HepG2 (cell line): ENCODE measurements around the gene TMEM258. TPM values are rescaled to one million over a fixed set of nuclear protein-coding genes. Genes with fewer than 3 reads are reported as not detected.

Experiments
- ARID2 ChIP-seq: sonication (generic); formaldehyde crosslinking; IDR thresholded peaks from 2 replicates; pipeline ENCODE4 v1.8.1; 2022; ENCODE audit warnings: mild to moderate bottlenecking, missing genetic modification reagents, borderline replicate concordance
- BHLHE40 ChIP-seq: IDR thresholded peaks from 2 replicates; pipeline ENCODE4 v1.6.1; 2011; ENCODE audit warnings: low read length, improper control_type of control experiment
- CCAR2 ChIP-seq: fragments of 200-400 bp; formaldehyde crosslinking; optimal IDR thresholded peaks from 2 replicates; pipeline ENCODE3; 2018; ENCODE audit warnings: low read depth, mild to moderate bottlenecking, low read length, moderate library complexity
- ETV6 ChIP-seq: sonication (generic); formaldehyde crosslinking; conservative IDR thresholded peaks from 2 replicates; pipeline ENCODE4 v1.4.0; 2020; ENCODE audit warnings: missing genetic modification reagents
- HOXA3 ChIP-seq: sonication (generic); formaldehyde crosslinking; IDR thresholded peaks from 2 replicates; pipeline ENCODE4 v1.5.0; 2020; ENCODE audit warnings: missing genetic modification reagents
- MEIS2 ChIP-seq: sonication (generic); formaldehyde crosslinking; IDR thresholded peaks from 2 replicates; pipeline ENCODE4 v1.9.0; 2021; ENCODE audit warnings: mild to moderate bottlenecking, missing genetic modification reagents
- NFIC ChIP-seq: IDR thresholded peaks from 2 replicates; pipeline ENCODE4 v1.6.1; 2012; ENCODE audit warnings: mild to moderate bottlenecking, low read length, inconsistent platforms
- XRCC5 ChIP-seq: fragments of 200-400 bp; formaldehyde crosslinking; optimal IDR thresholded peaks from 2 replicates; pipeline ENCODE3; 2017; ENCODE audit warnings: mild to moderate bottlenecking, low read length
- YEATS2 ChIP-seq: sonication (generic); formaldehyde crosslinking; IDR thresholded peaks from 2 replicates; pipeline ENCODE4 v1.4.0; 2020; ENCODE audit warnings: missing genetic modification reagents, borderline replicate concordance
- ZBTB1 ChIP-seq: sonication (generic); formaldehyde crosslinking; IDR thresholded peaks from 2 replicates; pipeline ENCODE4 v1.4.0; 2020; ENCODE audit warnings: missing genetic modification reagents, borderline replicate concordance
- ZFY ChIP-seq: sonication (generic); formaldehyde crosslinking; IDR thresholded peaks from 2 replicates; pipeline ENCODE4 v1.4.0; 2020; ENCODE audit warnings: missing genetic modification reagents
- ZNF451 ChIP-seq: sonication (generic); formaldehyde crosslinking; IDR thresholded peaks from 2 replicates; pipeline ENCODE4 v1.5.0; 2020; ENCODE audit warnings: mild to moderate bottlenecking, missing genetic modification reagents
- ZNF569 ChIP-seq: sonication (generic); formaldehyde crosslinking; IDR thresholded peaks from 2 replicates; pipeline ENCODE4 v1.5.0; 2020; ENCODE audit warnings: mild to moderate bottlenecking, missing genetic modification reagents, moderate library complexity, borderline replicate concordance
- ZNF792 ChIP-seq: IDR thresholded peaks from 2 replicates; pipeline ENCODE4 v1.6.1; 2016
- ZNF891 ChIP-seq: sonication (generic); formaldehyde crosslinking; IDR thresholded peaks from 2 replicates; pipeline ENCODE4 v1.5.0; 2020; ENCODE audit warnings: mild to moderate bottlenecking, missing genetic modification reagents
- polyA plus RNA-seq, 8 experiments: library from polyadenylated mRNA; depleted of rRNA in 3 of 8; stranded (reverse) in 7 of 8; unstranded in 1 of 8; fragments of >200 nt; fragmentation: Illumina TruSeq in 4 of 8; extraction: Trizol in 4 of 8; gene quantifications; 2 replicates each; pipeline versions ENCODE4 v1.2.1 to v1.2.3, GENCODE V29; 2011 to 2016; ENCODE audit warnings: low read depth in 4 of 8, missing spikeins in 1 of 8, mixed read lengths in 1 of 8; ENCODE audit not compliant: insufficient read depth in 1 of 8
- total RNA-seq, 5 experiments: library from RNA; depleted of rRNA; stranded (reverse); fragments of >200 nt; fragmentation: Illumina TruSeq; extraction: Trizol; gene quantifications; 2 replicates each; pipeline ENCODE4 v1.2.3, GENCODE V29; 2016; ENCODE audit warnings: low read depth in 1 of 5
- TF ChIP-seq, protein P1 (sequence below): sonication (generic); IDR thresholded peaks from 2 replicates; pipeline ENCODE4 v1.6.1; 2016; ENCODE audit warnings: low read depth, borderline replicate concordance

Gene TMEM258
- total and polyA plus RNA-seq, 2 of the 13 experiments (the other 11 are each of a cell fraction or from before 2014, with no cell fraction given): 175 to 424 TPM

GRCh38 chr11:61749591-61750217 is 42.7 kb downstream of the TMEM258 start (continued):
- TF ChIP-seq XRCC5 (peak; percentile 80), HOXA3 (CRISPR knock-in tag) (peak; percentile 27; the same call in 1 of the 2 replicates), ZFY (CRISPR knock-in tag) (peak; percentile 33; the same call in 1 of the 2 replicates), ZNF569 (CRISPR knock-in tag) (no peak), ZNF891 (CRISPR knock-in tag) (no peak), ZNF792 (CRISPR knock-in tag) (0 out of 2 replicates have a peak, but pooled peaks have one; percentile 19), BHLHE40 (no peak), MEIS2 (CRISPR knock-in tag) (no peak), ARID2 (peak; percentile 74; the same call in 1 of the 2 replicates), ZBTB1 (no peak), ZNF451 (CRISPR knock-in tag) (no peak), YEATS2 (no peak), CCAR2 (peak; percentile 51), ETV6 (CRISPR knock-in tag) (no peak), NFIC (no peak)
- TF ChIP-seq, protein P1, sequence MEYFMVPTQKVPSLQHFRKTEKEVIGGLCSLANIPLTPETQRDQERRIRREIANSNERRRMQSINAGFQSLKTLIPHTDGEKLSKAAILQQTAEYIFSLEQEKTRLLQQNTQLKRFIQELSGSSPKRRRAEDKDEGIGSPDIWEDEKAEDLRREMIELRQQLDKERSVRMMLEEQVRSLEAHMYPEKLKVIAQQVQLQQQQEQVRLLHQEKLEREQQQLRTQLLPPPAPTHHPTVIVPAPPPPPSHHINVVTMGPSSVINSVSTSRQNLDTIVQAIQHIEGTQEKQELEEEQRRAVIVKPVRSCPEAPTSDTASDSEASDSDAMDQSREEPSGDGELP: no peak; the same call in 1 of the 2 replicates
- TF ChIP-seq, all 625 proteins: peak for 59
